Measurements from ENCODE around the gene ERF. TPM values are rescaled to one million over a fixed set of nuclear protein-coding genes. Genes with fewer than 3 reads are reported as not detected.
A peak's percentile ranks its signal among the peaks of the same experiment; 100 is the strongest.
"Not testable (repeated sequence)": the region's sequence is repeated elsewhere in the genome, so short reads cannot be mapped to it uniquely, and the experiment has no call there.

ERF gene
- total and polyA plus RNA-seq, 7 donors, result 7.1 to 13.5 (median 11.4) TPM

DNA sequence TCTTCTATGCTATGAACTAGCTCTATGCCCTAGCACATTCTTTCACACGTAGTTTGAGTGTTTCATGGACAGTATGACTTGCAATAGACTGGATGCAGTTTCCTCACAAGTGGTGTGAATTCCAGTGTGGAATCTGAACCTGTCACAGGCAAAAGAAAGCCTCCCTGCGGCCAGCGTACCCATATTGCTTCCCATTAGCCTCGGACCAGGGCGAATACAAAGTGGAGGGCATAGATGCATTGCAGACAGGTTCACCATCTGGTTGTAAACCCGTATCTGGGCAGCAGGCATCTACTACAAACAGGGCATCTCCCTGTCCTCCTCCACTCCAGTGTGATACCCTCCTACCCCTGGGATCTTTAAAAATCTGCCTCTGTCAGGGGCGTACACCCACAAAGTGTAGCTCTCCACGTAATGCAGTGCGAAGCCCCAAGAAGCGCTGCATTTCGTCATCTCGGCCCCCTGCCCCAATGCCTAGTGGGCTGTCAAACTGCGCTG, 12.8 kb upstream of the ERF start:
- ATAC-seq, result no peak

GRCh38 chr19:42266928-42267603, 12.1 kb upstream of the ERF start:
- H3K27ac ChIP-seq, result peak overlapping the region; percentile 100
- H3K27me3 ChIP-seq (ENCODE audit: insufficient read depth in 3 of 3, low read length in 2 of 3); DNase-seq; ATAC-seq; H3K4me3 ChIP-seq; intact Hi-C loops (cut with DNase I); H3K9me3 ChIP-seq; H3K36me3 ChIP-seq (ENCODE audit: insufficient read depth in 1 of 2, low read depth in 1 of 2): not testable (repeated sequence)
- H3K4me1 ChIP-seq, result peaks cover 27% of the 10 kb centered on the region
- WGBS, 3 donors, result 93 to 94% (median 94%) methylated on average over 23 to 25 of the region's 25 CpGs

More for the DNA sequence above, 12.8 kb upstream of the ERF start:
- Histone ChIP-seq H3K36me3 (ENCODE audit: insufficient read depth in 1 of 2, low read depth in 1 of 2) (peaks cover 4 to 10% of the 10 kb centered on the region in 2 donors), H3K4me3 (peak overlapping the region; percentile 88), H3K9me3 (no peaks in the 10 kb centered on the region), H3K27me3 (ENCODE audit: insufficient read depth in 3 of 3, low read length in 2 of 3) (no peaks in the 10 kb centered on the region), H3K4me1 (peaks cover 29% of the 10 kb centered on the region), H3K27ac (peak overlapping the region; percentile 100)
- TF ChIP-seq, protein P1, sequence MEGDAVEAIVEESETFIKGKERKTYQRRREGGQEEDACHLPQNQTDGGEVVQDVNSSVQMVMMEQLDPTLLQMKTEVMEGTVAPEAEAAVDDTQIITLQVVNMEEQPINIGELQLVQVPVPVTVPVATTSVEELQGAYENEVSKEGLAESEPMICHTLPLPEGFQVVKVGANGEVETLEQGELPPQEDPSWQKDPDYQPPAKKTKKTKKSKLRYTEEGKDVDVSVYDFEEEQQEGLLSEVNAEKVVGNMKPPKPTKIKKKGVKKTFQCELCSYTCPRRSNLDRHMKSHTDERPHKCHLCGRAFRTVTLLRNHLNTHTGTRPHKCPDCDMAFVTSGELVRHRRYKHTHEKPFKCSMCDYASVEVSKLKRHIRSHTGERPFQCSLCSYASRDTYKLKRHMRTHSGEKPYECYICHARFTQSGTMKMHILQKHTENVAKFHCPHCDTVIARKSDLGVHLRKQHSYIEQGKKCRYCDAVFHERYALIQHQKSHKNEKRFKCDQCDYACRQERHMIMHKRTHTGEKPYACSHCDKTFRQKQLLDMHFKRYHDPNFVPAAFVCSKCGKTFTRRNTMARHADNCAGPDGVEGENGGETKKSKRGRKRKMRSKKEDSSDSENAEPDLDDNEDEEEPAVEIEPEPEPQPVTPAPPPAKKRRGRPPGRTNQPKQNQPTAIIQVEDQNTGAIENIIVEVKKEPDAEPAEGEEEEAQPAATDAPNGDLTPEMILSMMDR (IDR thresholded peaks at IDR 0.05), result no peak
- no peak for DNase-seq
- WGBS, 3 donors, result 2 to 5% (median 4%) methylated on average over 13 of the region's 13 CpGs
- intact Hi-C loops (cut with DNase I), result no loop called here

DNA sequence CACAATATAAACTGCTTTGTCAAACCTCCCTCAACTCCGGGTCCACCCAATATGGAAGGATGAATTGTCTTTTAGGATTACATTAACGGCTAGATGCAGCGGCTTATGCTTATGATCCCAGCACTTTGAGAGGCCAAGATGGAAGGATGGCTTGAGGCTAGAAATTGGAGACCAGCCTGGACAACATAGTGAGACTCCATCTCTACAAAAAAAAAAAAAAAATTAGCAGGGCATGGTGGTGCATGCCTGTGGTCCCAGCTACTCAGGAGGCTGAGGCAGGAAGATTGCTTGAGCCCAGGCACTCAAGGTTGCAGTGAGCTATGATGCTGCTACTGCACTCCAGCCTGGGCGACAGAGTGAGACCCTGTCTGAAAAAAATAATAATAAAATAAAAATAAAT, 11.2 kb upstream of the ERF start:
- peaks cover 17% of the 10 kb centered on the region for H3K4me1 ChIP-seq
- H3K9me3 ChIP-seq; ATAC-seq; intact Hi-C loops (cut with DNase I); DNase-seq; H3K27ac ChIP-seq; H3K27me3 ChIP-seq (ENCODE audit: insufficient read depth in 3 of 3, low read length in 2 of 3); H3K4me3 ChIP-seq; H3K36me3 ChIP-seq (ENCODE audit: insufficient read depth in 1 of 2, low read depth in 1 of 2): not testable (repeated sequence)
- whole genome bisulfite sequencing, 3 donors, result 82 to 91% (median 89%) methylated on average over 4 of the region's 4 CpGs

- intact Hi-C loops (cut with DNase I), result no loop called here
- TF ChIP-seq, protein P1 (IDR thresholded peaks at IDR 0.05), result no peak
- Histone ChIP-seq H3K4me1 (no peaks in the 10 kb centered on the region), H3K36me3 (ENCODE audit: insufficient read depth in 1 of 2, low read depth in 1 of 2) (no peaks in the 10 kb centered on the region), H3K4me3 (no peak overlapping the region), H3K27me3 (ENCODE audit: insufficient read depth in 3 of 3, low read length in 2 of 3) (no peaks in the 10 kb centered on the region), H3K27ac (no peak overlapping the region), H3K9me3 (no peaks in the 10 kb centered on the region)
- DNase-seq (no peak), ATAC-seq (no peak)
- WGBS, 3 donors, result 95 to 100% (median 96%) methylated on average over 3 of the region's 3 CpGs
Observed at GRCh38 chr19:42261763-42262162, 6.8 kb upstream of the ERF start.

DNA sequence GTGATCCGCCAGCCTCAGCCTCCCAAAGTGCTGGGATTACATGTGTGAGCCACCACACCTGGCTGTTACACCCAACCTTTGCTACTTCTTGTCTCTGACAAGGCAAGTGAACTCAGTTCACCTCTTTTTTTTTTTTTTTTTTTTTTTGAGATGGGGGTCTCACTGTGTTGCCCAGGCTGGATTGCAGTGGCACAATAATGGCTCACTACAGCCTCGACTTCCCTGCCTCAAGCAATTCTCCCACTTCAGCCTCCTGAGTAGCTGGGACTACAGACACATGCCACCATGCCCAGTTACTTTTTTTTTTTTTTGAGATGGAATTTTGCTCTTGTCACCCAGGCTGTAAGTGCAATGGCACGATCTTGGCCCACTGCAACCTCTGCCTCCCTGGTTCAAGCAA, 2.9 kb upstream of the ERF start:
- DNase-seq; H3K9me3 ChIP-seq; intact Hi-C loops (cut with DNase I); H3K27me3 ChIP-seq (ENCODE audit: insufficient read depth in 3 of 3, low read length in 2 of 3); ATAC-seq; H3K36me3 ChIP-seq (ENCODE audit: insufficient read depth in 1 of 2, low read depth in 1 of 2); H3K4me1 ChIP-seq; H3K4me3 ChIP-seq; H3K27ac ChIP-seq: not testable (repeated sequence)
- WGBS, 3 donors, result 80 to 91% (median 89%) methylated on average over 3 of the region's 3 CpGs

GRCh38 chr19:42255766-42256745, 1.1 kb upstream of the ERF start:
- intact Hi-C loops (cut with DNase I), result no loop called here
- H3K36me3 ChIP-seq (ENCODE audit: insufficient read depth in 1 of 2, low read depth in 1 of 2), result no peaks in the 10 kb centered on the region
- ATAC-seq, result peak in 1 of 4 donors; percentile 17
- WGBS, 3 donors, result 4 to 5% (median 5%) methylated on average over 38 of the region's 38 CpGs
- peaks cover 15% of the 10 kb centered on the region for H3K4me1 ChIP-seq
- H3K27me3 ChIP-seq (ENCODE audit: insufficient read depth in 3 of 3, low read length in 2 of 3), result peaks cover 0 to 4% (median 0%) of the 10 kb centered on the region in 3 donors
- DNase-seq, result peak in 1 of 2 donors; percentile 79
- H3K9me3 ChIP-seq, result no peaks in the 10 kb centered on the region
- TF ChIP-seq, protein P1 (IDR thresholded peaks at IDR 0.05), result no peak
- peak overlapping the region; percentile 95 for H3K4me3 ChIP-seq
- peak overlapping the region; percentile 92 for H3K27ac ChIP-seq

Data from psoas muscle (tissue), 8 donors.